Breast epithelium (tissue), 3 donors: Measurements from ENCODE around the gene CR1L.

Experiments used
- POLR2A ChIP-seq: fragments of 450-650 bp; IDR thresholded peaks from one replicate; pipeline ENCODE4 v1.6.1; 2016; ENCODE audit warnings: antibody characterized with exemption, mild to moderate bottlenecking, moderate library complexity
- POLR2AphosphoS5 ChIP-seq, 3 donors: sonication (generic); formaldehyde crosslinking; IDR thresholded peaks; one replicate each; pipeline ENCODE4 v1.6.1; 2017; ENCODE audit warnings: antibody characterized with exemption in 3 of 3
- TF ChIP-seq, protein P1 (sequence below), 3 donors: fragments of 450-650 bp; IDR thresholded peaks; one replicate each; pipeline ENCODE4 v1.5.1; 2016 to 2017; ENCODE audit warnings: antibody characterized with exemption in 3 of 3, mild to moderate bottlenecking in 3 of 3, moderate library complexity in 3 of 3

DNA sequence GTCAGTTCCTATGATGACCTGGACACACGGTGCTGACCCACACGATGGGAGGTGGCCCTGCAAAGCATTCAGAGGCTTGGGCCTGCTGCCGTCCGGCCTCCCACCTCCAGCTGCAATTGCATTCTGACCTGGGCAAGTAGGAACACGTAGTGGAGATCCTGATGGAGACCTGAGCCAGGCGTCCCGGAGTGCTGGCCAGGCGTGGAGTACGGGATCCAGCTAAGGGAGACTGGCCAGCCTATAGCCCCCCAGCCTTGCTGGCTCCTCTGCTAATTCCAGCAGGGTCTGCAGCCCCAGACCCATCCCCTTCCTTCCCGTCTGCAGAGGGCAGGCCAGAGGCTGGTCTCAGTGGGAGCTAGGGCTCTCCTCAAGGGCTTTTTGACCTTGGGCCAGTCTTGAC lies 118.2 kb downstream of the CR1L start:
- TF ChIP-seq POLR2AphosphoS5 (IDR thresholded peaks at IDR 0.05) (no peak), POLR2A (no peak)
- TF ChIP-seq, protein P1, sequence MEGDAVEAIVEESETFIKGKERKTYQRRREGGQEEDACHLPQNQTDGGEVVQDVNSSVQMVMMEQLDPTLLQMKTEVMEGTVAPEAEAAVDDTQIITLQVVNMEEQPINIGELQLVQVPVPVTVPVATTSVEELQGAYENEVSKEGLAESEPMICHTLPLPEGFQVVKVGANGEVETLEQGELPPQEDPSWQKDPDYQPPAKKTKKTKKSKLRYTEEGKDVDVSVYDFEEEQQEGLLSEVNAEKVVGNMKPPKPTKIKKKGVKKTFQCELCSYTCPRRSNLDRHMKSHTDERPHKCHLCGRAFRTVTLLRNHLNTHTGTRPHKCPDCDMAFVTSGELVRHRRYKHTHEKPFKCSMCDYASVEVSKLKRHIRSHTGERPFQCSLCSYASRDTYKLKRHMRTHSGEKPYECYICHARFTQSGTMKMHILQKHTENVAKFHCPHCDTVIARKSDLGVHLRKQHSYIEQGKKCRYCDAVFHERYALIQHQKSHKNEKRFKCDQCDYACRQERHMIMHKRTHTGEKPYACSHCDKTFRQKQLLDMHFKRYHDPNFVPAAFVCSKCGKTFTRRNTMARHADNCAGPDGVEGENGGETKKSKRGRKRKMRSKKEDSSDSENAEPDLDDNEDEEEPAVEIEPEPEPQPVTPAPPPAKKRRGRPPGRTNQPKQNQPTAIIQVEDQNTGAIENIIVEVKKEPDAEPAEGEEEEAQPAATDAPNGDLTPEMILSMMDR (IDR thresholded peaks at IDR 0.05): no peak
